ENCODE results near the gene ZNF358.

- TF ChIP-seq CTCF (IDR thresholded peaks at IDR 0.05) (no peak), POLR2A (IDR thresholded peaks at IDR 0.05) (no peak)
Measured at GRCh38 chr19:7562646-7563393, 46.9 kb downstream of the ZNF358 start.
